IMR-90 (cell line): Measurements from ENCODE around the gene SETD2. TPM values are rescaled to one million over a fixed set of nuclear protein-coding genes. Genes with fewer than 3 reads are reported as not detected.
"Not testable (repeated sequence)": the region's sequence is repeated elsewhere in the genome, so short reads cannot be mapped to it uniquely, and the experiment has no call there.

Source experiments
- ATAC-seq: fragments of 200-7000 bp; cut with Tn5 transposase; 2 replicates; pipeline ENCODE4 v1.9.1; 2020; ENCODE audit warnings: low read depth, mild to moderate bottlenecking, moderate library complexity
- BruUV-seq: library from RNA; stranded (reverse); fragments of 400-500 nt; replicated peaks from 2 replicates; lab custom pipeline; 2021; lab: Mats Ljungman, UMichigan
- CTCF ChIA-PET: fragments of 300-600 bp; formaldehyde crosslinking; extraction: SDS; loops from one replicate; lab custom pipeline; 2021; ENCODE audit warnings: antibody characterized with exemption; lab: Yijun Ruan, JAX
- POLR2A ChIA-PET: fragments of 300-600 bp; sonication (Branson Sonifier 250); formaldehyde crosslinking; loops from one replicate; lab custom pipeline; 2022; ENCODE audit warnings: antibody characterized with exemption; ENCODE audit not compliant: unreplicated experiment; lab: Charles Lee
- DNase-seq: peaks from one replicate; pipeline ENCODE4 v3.0.0; 2013
- H2AFZ ChIP-seq: replicated peaks from 2 replicates; pipeline ENCODE3; 2013; ENCODE audit warnings: low read length, mild to moderate bottlenecking; ENCODE audit not compliant: poor library complexity
- H2AK5ac ChIP-seq: 2 replicates; pipeline ENCODE4 v1.6.1; 2013; ENCODE audit warnings: low read depth, low read length, inconsistent platforms
- H2AK9ac ChIP-seq: replicated peaks from 2 replicates; pipeline ENCODE3; 2013; ENCODE audit warnings: mild to moderate bottlenecking, low read depth, low read length, moderate library complexity; ENCODE audit not compliant: poor library complexity
- H2BK120ac ChIP-seq: 2 replicates; pipeline ENCODE4 v1.6.1; 2013; ENCODE audit warnings: low read depth, low read length, inconsistent platforms
- H2BK15ac ChIP-seq: 3 replicates; pipeline ENCODE4 v1.6.1; 2013; ENCODE audit warnings: low read depth, low read length, inconsistent platforms
- H2BK20ac ChIP-seq: 2 replicates; pipeline ENCODE4 v1.6.1; 2013; ENCODE audit warnings: low read depth, mild to moderate bottlenecking, inconsistent platforms, low read length, moderate library complexity
- H2BK5ac ChIP-seq: 2 replicates; pipeline ENCODE4 v1.6.1; 2013; ENCODE audit warnings: mild to moderate bottlenecking, low read depth, low read length, inconsistent platforms; ENCODE audit not compliant: poor library complexity, severe bottlenecking
- H3K14ac ChIP-seq: replicated peaks from 2 replicates; pipeline ENCODE4 v1.6.1; 2013; ENCODE audit warnings: low read depth, low read length, inconsistent platforms
- H3K18ac ChIP-seq: 2 replicates; pipeline ENCODE4 v1.6.1; 2013; ENCODE audit warnings: low read depth, low read length, control low read depth
- H3K23ac ChIP-seq: 2 replicates; pipeline ENCODE4 v1.6.1; 2013; ENCODE audit warnings: low read depth, low read length, inconsistent platforms
- H3K27ac ChIP-seq: 2 replicates; pipeline ENCODE4 v1.5.1; 2013; ENCODE audit warnings: mild to moderate bottlenecking, control low read depth, low read length; ENCODE audit not compliant: insufficient read depth
- H3K27me3 ChIP-seq: 2 replicates; pipeline ENCODE4 v1.6.1; 2013; ENCODE audit warnings: low read length; ENCODE audit not compliant: control insufficient read depth, insufficient read depth
- H3K36me3 ChIP-seq: 2 replicates; pipeline ENCODE4 v1.6.1; 2013; ENCODE audit warnings: low read length, mixed read lengths; ENCODE audit not compliant: control insufficient read depth, insufficient read depth
- H3K4ac ChIP-seq: 2 replicates; pipeline ENCODE4 v1.6.1; 2013; ENCODE audit warnings: low read depth, low read length, inconsistent platforms
- H3K4me1 ChIP-seq: 2 replicates; pipeline ENCODE4 v1.6.1; 2013; ENCODE audit warnings: low read length, mixed read lengths; ENCODE audit not compliant: control insufficient read depth, insufficient read depth
- H3K4me2 ChIP-seq: 2 replicates; pipeline ENCODE4 v1.6.1; 2013; ENCODE audit warnings: low read depth, mild to moderate bottlenecking, control low read depth, low read length, moderate library complexity
- H3K4me3 ChIP-seq: 2 replicates; pipeline ENCODE4 v1.5.1; 2013; ENCODE audit warnings: low read depth, mild to moderate bottlenecking, control low read depth, low read length, moderate library complexity; ENCODE audit not compliant: insufficient read depth
- H3K56ac ChIP-seq: 2 replicates; pipeline ENCODE4 v1.6.1; 2013; ENCODE audit warnings: low read length, inconsistent platforms; ENCODE audit not compliant: insufficient read depth; ENCODE audit errors: extremely low read depth
- H3K79me1 ChIP-seq, 2 experiments: 2 replicates each; pipeline ENCODE4 v1.6.1; 2013; ENCODE audit warnings: low read length in 2 of 2, inconsistent platforms in 1 of 2, low read depth in 1 of 2
- H3K9ac ChIP-seq: 2 replicates; pipeline ENCODE4 v1.6.1; 2013; ENCODE audit warnings: low read depth, low read length, control low read depth
- H3K9me1 ChIP-seq: 2 replicates; pipeline ENCODE4 v1.6.1; 2013; ENCODE audit warnings: low read length, inconsistent platforms; ENCODE audit not compliant: insufficient read depth
- H3K9me3 ChIP-seq: 2 replicates; pipeline ENCODE4 v1.6.1; 2013; ENCODE audit warnings: low read length; ENCODE audit not compliant: control insufficient read depth, insufficient read depth
- H4K20me1 ChIP-seq: 2 replicates; pipeline ENCODE4 v1.6.1; 2013; ENCODE audit warnings: low read length, inconsistent platforms; ENCODE audit not compliant: insufficient read depth
- H4K5ac ChIP-seq: 2 replicates; pipeline ENCODE4 v1.6.1; 2013; ENCODE audit warnings: mild to moderate bottlenecking, low read depth, low read length, control low read depth
- H4K8ac ChIP-seq, 2 experiments: 2 replicates each; pipeline ENCODE4 v1.6.1; 2013; ENCODE audit warnings: low read depth in 2 of 2, low read length in 2 of 2, control low read depth in 1 of 2, inconsistent platforms in 1 of 2
- H4K91ac ChIP-seq: 2 replicates; pipeline ENCODE4 v1.6.1; 2013; ENCODE audit warnings: low read depth, low read length, inconsistent platforms; ENCODE audit not compliant: insufficient read depth
- CTCF ChIP-seq: conservative IDR thresholded peaks from 2 replicates; pipeline ENCODE4 v1.5.1; 2012; ENCODE audit warnings: mild to moderate bottlenecking, low read depth, low read length, improper control_type of control experiment
- MAZ ChIP-seq: IDR thresholded peaks from 2 replicates; pipeline ENCODE4 v1.6.1; 2012; ENCODE audit warnings: low read depth, mild to moderate bottlenecking, low read length, improper control_type of control experiment, moderate library complexity, borderline replicate concordance
- RFX5 ChIP-seq: IDR thresholded peaks from 2 replicates; pipeline ENCODE4 v1.8.0; 2012; ENCODE audit warnings: low read depth, mild to moderate bottlenecking, low read length, moderate library complexity
- WGBS, 2 experiments: methylation state at CpG; one replicate each; pipeline versions ENCODE4 v1.1.5 to v1.1.7; 2013; ENCODE audit warnings: missing lambda C conversion rate in 2 of 2; ENCODE audit not compliant: insufficient read length in 1 of 2; ENCODE audit errors: extremely low coverage in 2 of 2; 5-methylcytosine and 5-hydroxymethylcytosine counted together
- dilution Hi-C: fragments of 300-500 bp; cut with HindIII; formaldehyde crosslinking; loops from one replicate; pipeline ENCODE4 v1.14.3; 2018; ENCODE audit warnings: low sequenced_read_pairs; ENCODE audit not compliant: unreplicated experiment
- in situ Hi-C: fragments of 300-500 bp; cut with MboI; formaldehyde crosslinking; loops from 3 replicates; pipeline ENCODE4 v1.14.3; 2019; ENCODE audit warnings: low sequenced_read_pairs, inconsistent platforms, mixed read lengths
- intact Hi-C: fragments of 100-400 bp; cut with micrococcal nuclease; formaldehyde crosslinking; loops from 2 replicates; pipeline ENCODE4 v1.10.0; 2022
- polyA plus RNA-seq, 3 experiments: library from polyadenylated mRNA; depleted of rRNA; stranded (reverse); fragments of >200 nt; gene quantifications; 2 replicates each; pipeline ENCODE4 v1.2.3, GENCODE V29; 2012; ENCODE audit warnings: low replicate concordance in 1 of 3
- total RNA-seq: library from RNA; depleted of rRNA; stranded (reverse); fragments of >200 nt; gene quantifications from 2 replicates; pipeline ENCODE4 v1.2.3, GENCODE V29; 2012

The SETD2 gene
- total and polyA plus RNA-seq, 2 of the 4 experiments (the other 2 are of a cell fraction), result 18.3 to 20.1 TPM

- Histone ChIP-seq H4K8ac (no peak overlapping the region), H3K4me3 (no peak overlapping the region), H3K14ac (no peak overlapping the region), H3K27ac (no peak overlapping the region), H3K27me3 (no peaks in the 10 kb centered on the region), H2AK5ac (no peak overlapping the region), H4K91ac (no peak overlapping the region), H2BK20ac (no peak overlapping the region), H3K4ac (no peak overlapping the region), H2AFZ (no peak overlapping the region), H3K4me2 (no peak overlapping the region), H3K79me1 (peaks cover 16 to 27% of the 10 kb centered on the region in 2 experiments; a peak in 3 of 4 replicates), H2BK15ac (no peak overlapping the region), H4K20me1 (peaks cover 6% of the 10 kb centered on the region; the same call in 1 of the 2 replicates), H2BK5ac (no peak overlapping the region), H3K18ac (no peak overlapping the region), H3K9me1 (peaks cover 3% of the 10 kb centered on the region; the same call in 1 of the 2 replicates), H3K9ac (no peak overlapping the region), H2AK9ac (no peak overlapping the region), H3K9me3 (no peaks in the 10 kb centered on the region), H3K23ac (no peak overlapping the region), H3K36me3 (peaks cover 34% of the 10 kb centered on the region), H3K4me1 (peaks cover 4% of the 10 kb centered on the region), H2BK120ac (no peak overlapping the region), H4K5ac (no peak overlapping the region), H3K56ac (no peak overlapping the region)
- ChIA-PET CTCF (interaction anchor here (0.7 kb wide), 1 partner anchor 117 kb away, joined by 3 read pairs; no protein-coding TSS in a partner anchor), POLR2A (no interaction called here)
- TF ChIP-seq CTCF, result no peak
- no peak for TF ChIP-seq RFX5
- TF ChIP-seq MAZ, result no peak
- intact Hi-C loops, result no loop called here
- no TSS peak for BruUV-seq
- DNase-seq (no peak), ATAC-seq (no peak)
- dilution Hi-C loops, result no loop called here
- no CpG with 5 or more reads among the region's 3 CpGs for WGBS, 2 experiments
- in situ Hi-C loops, result no loop called here
Measured at GRCh38 chr3:47041114-47041513, 122.8 kb downstream of the SETD2 start.

GRCh38 chr3:47037302-47037701 is 126.6 kb downstream of the SETD2 start:
- H3K4me3 ChIP-seq, H3K9me1 ChIP-seq, H2BK15ac ChIP-seq, H3K27ac ChIP-seq, H3K27me3 ChIP-seq, H3K4me2 ChIP-seq, H3K9me3 ChIP-seq, in situ Hi-C loops, H2BK120ac ChIP-seq, H3K4ac ChIP-seq, H2AK9ac ChIP-seq, DNase-seq, H4K91ac ChIP-seq, H3K9ac ChIP-seq, H4K8ac ChIP-seq, H2BK5ac ChIP-seq, H3K18ac ChIP-seq, H3K4me1 ChIP-seq, H2AK5ac ChIP-seq, dilution Hi-C loops, H4K5ac ChIP-seq, H2AFZ ChIP-seq, ATAC-seq, CTCF ChIA-PET, H3K14ac ChIP-seq, H3K23ac ChIP-seq, POLR2A ChIA-PET, H2BK20ac ChIP-seq, BruUV-seq, H3K56ac ChIP-seq: not testable (repeated sequence)
- H3K79me1 ChIP-seq, result peaks cover 16 to 39% of the 10 kb centered on the region in 2 experiments
- H3K36me3 ChIP-seq, result peaks cover 39% of the 10 kb centered on the region
- peaks cover 25% of the 10 kb centered on the region for H4K20me1 ChIP-seq
- intact Hi-C loops, result loop anchor here (5.0 kb wide), 2 partner anchors 40 to 280 kb away; no protein-coding TSS in a partner anchor
- no CpG with 5 or more reads among the region's 6 CpGs for WGBS, 2 experiments
